ENCODE measurements around the gene CDK12. TPM values are rescaled to one million over a fixed set of nuclear protein-coding genes. Genes with fewer than 3 reads are reported as not detected.

The CDK12 gene
- total and polyA plus RNA-seq, 7 donors, result 3.5 to 25.3 (median 17.8) TPM

GRCh38 chr17:39580082-39580468 is 118.8 kb downstream of the CDK12 start:
- 84 to 90% (median 88%) methylated on average over 7 of the region's 7 CpGs for WGBS, 3 donors
- Histone ChIP-seq H3K27ac (no peak overlapping the region), H3K27me3 (ENCODE audit: insufficient read depth in 3 of 3, low read length in 2 of 3) (no peaks in the 10 kb centered on the region)

GRCh38 chr17:39581071-39581758 is 119.9 kb downstream of the CDK12 start:
- Histone ChIP-seq H3K9me3 (no peaks in the 10 kb centered on the region), H3K27ac (no peak overlapping the region), H3K4me3 (no peak overlapping the region), H3K27me3 (ENCODE audit: insufficient read depth in 3 of 3, low read length in 2 of 3) (no peaks in the 10 kb centered on the region), H3K36me3 (ENCODE audit: insufficient read depth in 1 of 2, low read depth in 1 of 2) (no peaks in the 10 kb centered on the region), H3K4me1 (no peaks in the 10 kb centered on the region)
- no peak for DNase-seq
- TF ChIP-seq CTCF (IDR thresholded peaks at IDR 0.05), result no peak
- intact Hi-C loops (cut with DNase I), result no loop called here
- WGBS, 3 donors, result 87 to 92% (median 88%) methylated on average over 20 of the region's 20 CpGs
- no peak for ATAC-seq

More at GRCh38 chr17:39580082-39580468, 118.8 kb downstream of the CDK12 start:
- intact Hi-C loops (cut with DNase I), result no loop called here
- no peak for TF ChIP-seq CTCF (IDR thresholded peaks at IDR 0.05)
- DNase-seq (no peak), ATAC-seq (no peak)
- Histone ChIP-seq H3K4me1 (no peaks in the 10 kb centered on the region), H3K36me3 (ENCODE audit: insufficient read depth in 1 of 2, low read depth in 1 of 2) (no peaks in the 10 kb centered on the region), H3K4me3 (no peak overlapping the region), H3K9me3 (no peaks in the 10 kb centered on the region)

- no peaks in the 10 kb centered on the region for H3K36me3 ChIP-seq (ENCODE audit: insufficient read depth in 1 of 2, low read depth in 1 of 2)
- WGBS, 3 donors, result 74 to 83% (median 75%) methylated on average over 4 of the region's 4 CpGs
- no peak for ATAC-seq
- no peak overlapping the region for H3K27ac ChIP-seq
- TF ChIP-seq CTCF (IDR thresholded peaks at IDR 0.05), result no peak
- intact Hi-C loops (cut with DNase I), result no loop called here
- DNase-seq, result no peak
- no peaks in the 10 kb centered on the region for H3K27me3 ChIP-seq (ENCODE audit: insufficient read depth in 3 of 3, low read length in 2 of 3)
- no peak overlapping the region for H3K4me3 ChIP-seq
- no peaks in the 10 kb centered on the region for H3K4me1 ChIP-seq
- H3K9me3 ChIP-seq, result no peaks in the 10 kb centered on the region
Observed at GRCh38 chr17:39581759-39582085, 120.4 kb downstream of the CDK12 start.

GRCh38 chr17:39582658-39583057 is 121.4 kb downstream of the CDK12 start:
- TF ChIP-seq CTCF (IDR thresholded peaks at IDR 0.05), result no peak
- peaks cover 0 to 2% (median 0%) of the 10 kb centered on the region in 3 donors for H3K27me3 ChIP-seq (ENCODE audit: insufficient read depth in 3 of 3, low read length in 2 of 3)
- no peaks in the 10 kb centered on the region for H3K9me3 ChIP-seq
- no peak for ATAC-seq
- H3K4me3 ChIP-seq, result no peak overlapping the region
- intact Hi-C loops (cut with DNase I), result no loop called here
- WGBS, 3 donors, result 39 to 59% (median 53%) methylated on average over 2 of the region's 2 CpGs
- H3K4me1 ChIP-seq, result no peaks in the 10 kb centered on the region
- H3K36me3 ChIP-seq (ENCODE audit: insufficient read depth in 1 of 2, low read depth in 1 of 2), result no peaks in the 10 kb centered on the region
- no peak for DNase-seq
- no peak overlapping the region for H3K27ac ChIP-seq

Other genes starting within 250 kb of the CDK12 start
- gene STAC2, start 235.5 kb upstream of the CDK12 start, total RNA-seq, result 1 to 10 TPM in 1 of 4 donors, under 1 TPM in 2, not detected in 1; 0.07 to 1.2 (median 0.38) TPM
- gene STAC2, start 235.5 kb upstream of the CDK12 start, polyA plus RNA-seq, result under 1 TPM; 0.13 to 0.35 (median 0.29) TPM
- 1 to 10 TPM; 8.0 to 8.7 (median 8.2) TPM for gene FBXL20, start 59.9 kb upstream of the CDK12 start, total RNA-seq
- 1 to 10 TPM in 2 of 3 donors, under 1 TPM in 1; 0.89 to 3.7 (median 3.0) TPM for gene FBXL20, start 59.9 kb upstream of the CDK12 start, polyA plus RNA-seq
- gene MED1, start 10.2 kb upstream of the CDK12 start, total RNA-seq, result 10 to 100 TPM; 18.2 to 28.5 (median 25.9) TPM
- gene MED1, start 10.2 kb upstream of the CDK12 start, polyA plus RNA-seq, result 10 to 100 TPM in 2 of 3 donors, 1 to 10 TPM in 1; 6.2 to 19.2 (median 12.0) TPM
- gene NEUROD2, start 146.4 kb downstream of the CDK12 start, total RNA-seq, result not detected
- under 1 TPM in 1 of 3 donors, not detected in 2; 0.01 TPM for gene NEUROD2, start 146.4 kb downstream of the CDK12 start, polyA plus RNA-seq
- gene PPP1R1B, start 165.5 kb downstream of the CDK12 start, total RNA-seq, result under 1 TPM in 3 of 4 donors, not detected in 1; 0.21 to 0.42 (median 0.23) TPM
- gene PPP1R1B, start 165.5 kb downstream of the CDK12 start, polyA plus RNA-seq, result 1 to 10 TPM in 1 of 3 donors, under 1 TPM in 2; 0.10 to 1.6 (median 0.35) TPM
- 10 to 100 TPM; 22.5 to 32.6 (median 26.1) TPM for gene STARD3, start 175.7 kb downstream of the CDK12 start, total RNA-seq
- gene STARD3, start 175.7 kb downstream of the CDK12 start, polyA plus RNA-seq, result 10 to 100 TPM; 33.0 to 62.8 (median 47.9) TPM
- gene TCAP, start 203.9 kb downstream of the CDK12 start, total RNA-seq, result 1,000 to 10,000 TPM; 3,389 to 5,818 (median 3,842) TPM
- gene TCAP, start 203.9 kb downstream of the CDK12 start, polyA plus RNA-seq, result 1,000 to 10,000 TPM; 2,116 to 7,047 (median 2,671) TPM
- 10 to 100 TPM in 2 of 4 donors, 1 to 10 TPM in 2; 5.9 to 15.3 (median 11.8) TPM for gene PNMT, start 207.0 kb downstream of the CDK12 start, total RNA-seq
- gene PNMT, start 207.0 kb downstream of the CDK12 start, polyA plus RNA-seq, result 10 to 100 TPM in 1 of 3 donors, 1 to 10 TPM in 2; 6.0 to 13.0 (median 6.8) TPM
- gene PGAP3, start 226.6 kb downstream of the CDK12 start, total RNA-seq, result 1 to 10 TPM; 4.5 to 7.9 (median 6.7) TPM
- 1 to 10 TPM; 1.4 to 4.2 (median 3.3) TPM for gene PGAP3, start 226.6 kb downstream of the CDK12 start, polyA plus RNA-seq
- 10 to 100 TPM; 20.4 to 24.9 (median 21.1) TPM for gene ERBB2, start 238.6 kb downstream of the CDK12 start, total RNA-seq
- gene ERBB2, start 238.6 kb downstream of the CDK12 start, polyA plus RNA-seq, result 10 to 100 TPM in 1 of 3 donors, 1 to 10 TPM in 2; 4.0 to 11.1 (median 9.2) TPM